Stimulated activated CD8-positive, alpha-beta memory T cell treated with anti-CD3 and anti-CD28 coated beads, Interleukin-4, amount 100 ng/mL, for 48 hours (primary cell): Measurements from ENCODE around the gene GOLGA8A.
"Not testable (repeated sequence)": the region's sequence is repeated elsewhere in the genome, so short reads cannot be mapped to it uniquely, and the experiment has no call there.

Experiments
- DNase-seq: peaks from one replicate; pipeline ENCODE4 v3.0.0-alpha.2; 2020

Gene GOLGA8A

GRCh38 chr15:34403899-34404298 lies 33.7 kb downstream of the GOLGA8A start:
- not testable (repeated sequence) for DNase-seq

- DNase-seq, result not testable (repeated sequence)
Observed at GRCh38 chr15:34403160-34403598, 34.4 kb downstream of the GOLGA8A start.

- not testable (repeated sequence) for DNase-seq
Observed at GRCh38 chr15:34397637-34398259, 39.9 kb downstream of the GOLGA8A start.

GRCh38 chr15:34392981-34393380 lies 44.6 kb downstream of the GOLGA8A start:
- not testable (repeated sequence) for DNase-seq

- DNase-seq, result not testable (repeated sequence)
Observed at GRCh38 chr15:34389594-34390086, 48.0 kb downstream of the GOLGA8A start.
